Measurements from ENCODE around the gene LRRC14B.

DNA sequence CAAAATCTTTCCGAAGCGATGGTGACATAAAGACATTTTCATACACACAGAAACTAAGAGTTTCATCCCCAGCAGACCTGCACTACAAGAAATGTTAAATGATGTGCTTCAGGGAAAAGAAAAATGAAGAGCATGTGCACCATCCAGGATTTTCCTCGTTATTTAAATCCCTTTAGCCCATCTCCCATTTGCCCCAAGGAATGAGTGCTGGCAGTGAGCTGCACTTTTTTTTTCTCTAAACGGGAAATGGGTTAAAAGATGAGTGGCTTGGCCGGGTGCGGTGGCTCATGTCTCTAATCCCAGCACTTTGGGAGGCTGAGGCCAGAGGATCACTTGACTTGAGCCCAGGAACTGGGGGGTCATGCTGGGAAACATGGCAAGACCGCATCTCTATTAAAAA is 6.8 kb upstream of the LRRC14B start:
- TF ChIP-seq CTCF (IDR thresholded peaks at IDR 0.05) (no peak), POLR2A (IDR thresholded peaks at IDR 0.05) (no peak)

Measured in gastroesophageal sphincter (tissue), 3 donors.